ENCODE results near the gene ITFG2. TPM values are rescaled to one million over a fixed set of nuclear protein-coding genes. Genes with fewer than 3 reads are reported as not detected.
A peak's percentile ranks its signal among the peaks of the same experiment; 100 is the strongest.

Gene ITFG2
- total RNA-seq, 2 experiments from 2014 or later, result 42.0 to 55.2 TPM

- Histone ChIP-seq H3K79me2 (ENCODE audit: insufficient read depth, low read depth, low read length) (no peaks in the 10 kb centered on the region), H3K9me2 (ENCODE audit: insufficient read depth, low read length) (no peaks in the 10 kb centered on the region), H3K9me3 (ENCODE audit: low read length) (no peaks in the 10 kb centered on the region), H4K20me1 (ENCODE audit: insufficient read depth, low read length) (no peaks in the 10 kb centered on the region), H3K4me1 (ENCODE audit: insufficient read depth, low read length, poor library complexity, severe bottlenecking) (peaks cover 10% of the 10 kb centered on the region), H3K27ac (ENCODE audit: low read depth, low read length, poor library complexity, severe bottlenecking) (no peak overlapping the region), H3K4me3 (ENCODE audit: low read depth, low read length, poor library complexity, severe bottlenecking) (no peak overlapping the region), H2AFZ (ENCODE audit: low read length) (no peak overlapping the region), H3K4me2 (ENCODE audit: low read length) (no peak overlapping the region), H3K36me3 (ENCODE audit: insufficient read depth, low read length) (no peaks in the 10 kb centered on the region)
- TF ChIP-seq, protein P1, sequence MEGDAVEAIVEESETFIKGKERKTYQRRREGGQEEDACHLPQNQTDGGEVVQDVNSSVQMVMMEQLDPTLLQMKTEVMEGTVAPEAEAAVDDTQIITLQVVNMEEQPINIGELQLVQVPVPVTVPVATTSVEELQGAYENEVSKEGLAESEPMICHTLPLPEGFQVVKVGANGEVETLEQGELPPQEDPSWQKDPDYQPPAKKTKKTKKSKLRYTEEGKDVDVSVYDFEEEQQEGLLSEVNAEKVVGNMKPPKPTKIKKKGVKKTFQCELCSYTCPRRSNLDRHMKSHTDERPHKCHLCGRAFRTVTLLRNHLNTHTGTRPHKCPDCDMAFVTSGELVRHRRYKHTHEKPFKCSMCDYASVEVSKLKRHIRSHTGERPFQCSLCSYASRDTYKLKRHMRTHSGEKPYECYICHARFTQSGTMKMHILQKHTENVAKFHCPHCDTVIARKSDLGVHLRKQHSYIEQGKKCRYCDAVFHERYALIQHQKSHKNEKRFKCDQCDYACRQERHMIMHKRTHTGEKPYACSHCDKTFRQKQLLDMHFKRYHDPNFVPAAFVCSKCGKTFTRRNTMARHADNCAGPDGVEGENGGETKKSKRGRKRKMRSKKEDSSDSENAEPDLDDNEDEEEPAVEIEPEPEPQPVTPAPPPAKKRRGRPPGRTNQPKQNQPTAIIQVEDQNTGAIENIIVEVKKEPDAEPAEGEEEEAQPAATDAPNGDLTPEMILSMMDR (conservative IDR thresholded peaks at IDR 0.05; ENCODE audit: low read length), result no peak
- no peak for TF ChIP-seq EZH2phosphoT487 (IDR thresholded peaks at IDR 0.05; ENCODE audit: borderline replicate concordance, low read depth, low read length)
- intact Hi-C loops (cut with micrococcal nuclease; ENCODE audit: unreplicated experiment), result no loop called here
- CTCF ChIA-PET (ENCODE audit: unreplicated experiment), result interaction anchor here (1.5 kb wide), 1 partner anchor 14 kb away, joined by 3 read pairs; no protein-coding TSS in a partner anchor
- no TSS peak for BruUV-seq (replicated peaks)
- POLR2A ChIA-PET, result no interaction called here
- DNase-seq (ENCODE audit: low spot score), result no peak
Observed at GRCh38 chr12:2765052-2765451, 47.4 kb upstream of the ITFG2 start.

DNA sequence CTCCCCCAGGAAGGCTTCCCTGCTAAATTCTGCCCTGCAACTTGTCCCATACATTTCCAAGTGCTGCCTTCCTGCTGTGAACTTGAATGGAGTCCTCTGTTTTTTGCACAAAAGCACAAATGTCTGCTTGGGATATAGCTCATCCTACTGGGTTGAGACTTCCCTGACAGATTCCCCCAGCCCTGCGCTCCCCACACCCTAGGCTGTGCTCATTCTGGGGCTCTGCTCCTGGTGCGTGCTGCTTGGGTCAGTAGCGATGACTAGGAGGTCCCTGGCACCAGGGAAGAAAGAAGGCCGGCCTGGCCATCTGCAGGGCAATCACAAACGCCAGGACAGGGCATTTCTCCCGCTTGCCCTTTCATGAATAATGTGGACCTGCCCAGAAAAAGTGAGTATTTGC, 46.9 kb upstream of the ITFG2 start:
- Histone ChIP-seq H3K4me3 (ENCODE audit: low read depth, low read length, poor library complexity, severe bottlenecking) (no peak overlapping the region), H3K9me2 (ENCODE audit: insufficient read depth, low read length) (no peaks in the 10 kb centered on the region), H3K36me3 (ENCODE audit: insufficient read depth, low read length) (no peaks in the 10 kb centered on the region), H3K9me3 (ENCODE audit: low read length) (no peaks in the 10 kb centered on the region), H3K79me2 (ENCODE audit: insufficient read depth, low read depth, low read length) (no peaks in the 10 kb centered on the region), H4K20me1 (ENCODE audit: insufficient read depth, low read length) (no peaks in the 10 kb centered on the region), H3K4me2 (ENCODE audit: low read length) (no peak overlapping the region), H3K27ac (ENCODE audit: low read depth, low read length, poor library complexity, severe bottlenecking) (no peak overlapping the region), H2AFZ (ENCODE audit: low read length) (no peak overlapping the region), H3K4me1 (ENCODE audit: insufficient read depth, low read length, poor library complexity, severe bottlenecking) (peaks cover 10% of the 10 kb centered on the region)
- no peak for TF ChIP-seq EZH2phosphoT487 (IDR thresholded peaks at IDR 0.05; ENCODE audit: borderline replicate concordance, low read depth, low read length)
- TF ChIP-seq, protein P1 (conservative IDR thresholded peaks at IDR 0.05; ENCODE audit: low read length), result no peak
- POLR2A ChIA-PET, result no interaction called here
- BruUV-seq (replicated peaks), result no TSS peak
- no peak for DNase-seq (ENCODE audit: low spot score)
- intact Hi-C loops (cut with micrococcal nuclease; ENCODE audit: unreplicated experiment), result no loop called here
- CTCF ChIA-PET (ENCODE audit: unreplicated experiment), result interaction anchor here (1.5 kb wide), 1 partner anchor 13 kb away, joined by 3 read pairs; no protein-coding TSS in a partner anchor

GRCh38 chr12:2768224-2768961, 44.1 kb upstream of the ITFG2 start:
- H3K4me2 ChIP-seq (ENCODE audit: low read length), result 0 out of 2 replicates have a peak overlapping the region, but pooled peaks have one; percentile 25
- H3K27ac ChIP-seq (ENCODE audit: low read depth, low read length, poor library complexity, severe bottlenecking), result no peak overlapping the region
- no peaks in the 10 kb centered on the region for H3K36me3 ChIP-seq (ENCODE audit: insufficient read depth, low read length)
- no peak for DNase-seq (ENCODE audit: low spot score)
- no TSS peak for BruUV-seq (replicated peaks)
- H3K9me2 ChIP-seq (ENCODE audit: insufficient read depth, low read length), result no peaks in the 10 kb centered on the region
- H3K4me1 ChIP-seq (ENCODE audit: insufficient read depth, low read length, poor library complexity, severe bottlenecking), result peaks cover 10% of the 10 kb centered on the region
- H3K9me3 ChIP-seq (ENCODE audit: low read length), result no peaks in the 10 kb centered on the region
- POLR2A ChIA-PET, result no interaction called here
- TF ChIP-seq, protein P1 (conservative IDR thresholded peaks at IDR 0.05; ENCODE audit: low read length), result no peak
- TF ChIP-seq EZH2phosphoT487 (IDR thresholded peaks at IDR 0.05; ENCODE audit: borderline replicate concordance, low read depth, low read length), result no peak
- no peak overlapping the region for H2AFZ ChIP-seq (ENCODE audit: low read length)
- CTCF ChIA-PET (ENCODE audit: unreplicated experiment), result no interaction called here
- H3K4me3 ChIP-seq (ENCODE audit: low read depth, low read length, poor library complexity, severe bottlenecking), result no peak overlapping the region
- H4K20me1 ChIP-seq (ENCODE audit: insufficient read depth, low read length), result no peaks in the 10 kb centered on the region
- H3K79me2 ChIP-seq (ENCODE audit: insufficient read depth, low read depth, low read length), result no peaks in the 10 kb centered on the region
- intact Hi-C loops (cut with micrococcal nuclease; ENCODE audit: unreplicated experiment), result no loop called here

Measured in OCI-LY7 (cell line).